Globus pallidus (tissue), 1 donor: Measurements from ENCODE around the gene TIMM13.
"Not testable (repeated sequence)": the region's sequence is repeated elsewhere in the genome, so short reads cannot be mapped to it uniquely, and the experiment has no call there.

ENCODE experiments used
- DNase-seq: peaks from one replicate; pipeline ENCODE4 v3.0.0-alpha.2; 2015; ENCODE audit warnings: low spot score

TIMM13 gene

DNA sequence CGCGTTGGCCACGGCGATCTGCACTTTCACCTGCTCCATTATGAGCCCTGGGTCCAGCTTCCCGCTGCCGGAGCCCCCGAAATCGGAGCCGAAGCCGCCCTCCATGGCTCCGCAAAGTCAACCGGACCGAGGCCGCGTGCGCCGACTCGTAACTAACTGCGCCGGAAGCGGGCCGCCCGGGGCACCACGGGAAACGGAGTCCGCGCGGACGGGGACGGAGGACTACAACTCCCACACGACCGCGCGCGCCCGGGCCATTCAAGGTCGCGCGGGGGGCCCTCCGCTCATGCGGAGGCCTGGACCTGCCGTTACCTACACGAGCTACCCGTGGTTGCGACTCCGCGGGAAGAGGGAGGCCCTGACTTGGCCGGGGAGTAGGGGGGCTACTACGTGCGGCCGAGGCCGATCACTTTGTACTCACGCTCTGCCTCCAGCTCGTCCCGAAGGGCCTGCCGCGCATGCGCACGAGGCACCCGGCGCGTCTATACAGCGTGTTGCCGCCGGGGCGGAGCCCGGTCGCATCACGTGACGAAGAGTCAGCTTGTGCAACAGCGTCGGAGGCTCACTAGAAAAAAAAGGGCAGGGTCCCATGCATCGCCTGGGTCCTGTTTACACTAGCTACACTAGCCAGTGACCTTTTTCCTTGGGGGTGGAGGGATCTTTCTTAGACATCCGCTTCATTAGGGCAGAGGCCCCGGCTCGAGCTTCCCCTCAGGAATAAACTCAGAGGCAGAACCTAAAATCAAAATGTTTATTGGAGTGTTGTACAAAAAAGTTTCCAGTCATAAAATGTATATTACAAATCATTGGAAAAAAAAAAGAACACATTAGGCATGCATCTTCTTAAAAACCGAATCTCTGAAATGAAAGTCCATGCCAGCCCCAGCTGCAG, at the start of gene TIMM13:
TIMM13 (minus strand) TSS at position 158 of the 892 bp plus-strand sequence; CDS start at position 105, 53 bp downstream.
- DNase-seq = peak; percentile 95

- peak; percentile 38 for DNase-seq
Observed at GRCh38 chr19:2476451-2477140, 49.2 kb upstream of the TIMM13 start.

- peak; percentile 97 for DNase-seq
Observed at GRCh38 chr19:2475702-2476450, 48.5 kb upstream of the TIMM13 start, which contains the start of gene GADD45B. GADD45B (plus strand) TSS chr19:2476127; CDS start chr19:2476359, 232 bp downstream.

GRCh38 chr19:2475018-2475701, 47.8 kb upstream of the TIMM13 start:
- no peak for DNase-seq

- DNase-seq = peak; percentile 73
Observed at GRCh38 chr19:2474232-2475017, 47.0 kb upstream of the TIMM13 start.

- not testable (repeated sequence) for DNase-seq
Observed at GRCh38 chr19:2469915-2470200, 42.5 kb upstream of the TIMM13 start.

GRCh38 chr19:2469102-2469914, 41.9 kb upstream of the TIMM13 start:
- DNase-seq = no peak

DNA sequence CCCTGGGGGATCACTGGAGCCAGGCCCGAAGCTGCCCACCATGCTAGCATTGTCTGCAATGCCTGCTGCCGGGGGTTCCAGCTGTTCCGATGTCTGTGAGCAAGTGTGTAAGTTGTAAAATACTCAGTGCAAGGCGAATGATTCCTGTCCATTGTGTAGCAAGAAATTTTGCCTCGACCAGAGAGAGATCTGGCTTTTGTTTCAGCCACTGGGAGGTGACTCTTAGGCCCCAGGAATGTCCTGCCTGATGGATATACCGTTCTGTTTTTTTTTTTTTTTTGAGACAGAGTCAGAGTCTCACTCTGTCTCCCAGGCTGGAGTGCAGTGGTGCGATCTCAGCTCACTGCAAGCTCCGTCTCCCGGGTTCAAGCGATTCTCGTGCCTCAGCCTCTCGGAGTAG, 41.2 kb upstream of the TIMM13 start:
- DNase-seq = no peak

DNA sequence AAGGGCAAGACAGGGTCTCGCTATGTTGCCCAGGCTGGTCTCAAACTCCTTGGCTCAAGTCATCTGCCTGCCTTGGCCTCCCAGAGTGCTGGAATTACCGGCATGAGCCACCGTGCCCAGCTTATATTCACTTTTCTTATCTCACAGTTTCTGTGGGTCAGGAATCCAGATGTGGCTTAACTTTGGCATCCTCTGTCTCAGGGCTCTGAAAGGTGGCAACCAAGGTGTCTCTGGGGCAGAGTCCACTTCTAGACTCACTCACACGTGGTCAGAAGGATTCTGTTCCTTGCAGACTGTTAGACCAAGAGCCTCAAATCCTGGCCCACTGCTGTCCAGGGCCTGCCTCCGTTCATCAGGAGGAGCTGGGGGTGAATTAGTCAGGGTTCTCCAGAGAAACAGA, 37.0 kb upstream of the TIMM13 start:
- no peak for DNase-seq

GRCh38 chr19:2463694-2464093, 36.3 kb upstream of the TIMM13 start:
- DNase-seq = not testable (repeated sequence)

GRCh38 chr19:2462635-2463421, 35.4 kb upstream of the TIMM13 start:
- DNase-seq = peak; percentile 65

DNA sequence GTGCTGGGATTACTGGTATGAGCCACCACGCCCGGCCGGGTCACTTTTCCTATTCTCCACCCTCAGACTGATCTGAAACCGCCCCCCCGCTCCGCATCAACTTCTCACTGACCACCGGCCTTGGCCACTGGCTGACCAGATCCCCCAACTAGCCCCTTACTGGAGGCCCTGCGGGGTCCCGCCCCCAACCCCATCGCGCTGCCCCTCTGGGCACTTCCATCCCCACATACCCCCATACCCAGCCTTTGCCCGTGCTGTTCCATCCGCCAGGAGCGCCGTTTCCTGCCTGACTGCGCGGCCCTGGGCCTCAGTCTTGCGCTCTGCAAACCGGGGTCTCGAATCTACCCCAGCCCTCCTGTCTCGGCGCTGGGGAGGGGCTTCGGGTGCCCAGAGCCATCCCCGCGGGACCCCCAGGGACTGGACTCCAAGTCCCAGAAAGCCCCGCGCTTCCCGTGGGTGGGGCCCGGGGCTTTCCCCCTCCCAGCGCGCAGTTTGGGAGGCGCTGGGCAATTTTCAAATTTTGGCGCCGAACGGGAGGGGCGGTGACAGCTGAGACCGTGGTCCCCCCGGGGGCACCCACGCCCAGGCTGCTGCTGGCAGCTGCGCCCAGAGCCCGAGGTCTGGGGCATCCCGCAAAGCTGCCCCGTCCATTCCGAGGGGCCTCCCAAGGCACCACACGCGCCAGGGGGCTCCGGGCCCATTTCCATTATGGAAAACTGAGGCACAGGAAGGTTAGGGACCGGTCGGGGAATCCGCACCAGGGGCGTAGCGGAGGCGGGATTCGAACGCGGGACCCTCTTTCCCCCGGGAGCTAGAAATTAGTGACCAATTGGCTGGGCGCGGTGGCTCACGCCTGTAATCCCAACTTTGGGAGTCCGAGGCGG, 34.6 kb upstream of the TIMM13 start:
- DNase-seq = no peak

GRCh38 chr19:2460245-2460644, 32.9 kb upstream of the TIMM13 start:
- DNase-seq = no peak

GRCh38 chr19:2458776-2459175, 31.4 kb upstream of the TIMM13 start:
- DNase-seq = not testable (repeated sequence)

GRCh38 chr19:2458054-2458453, 30.7 kb upstream of the TIMM13 start:
- DNase-seq = no peak

- no peak for DNase-seq
Observed at GRCh38 chr19:2457394-2458037, 30.1 kb upstream of the TIMM13 start.

GRCh38 chr19:2455851-2456570, 28.6 kb upstream of the TIMM13 start:
- DNase-seq = no peak
